WERI-Rb-1 (cell line): ENCODE data around the gene COG2.

Experiments used
- DNase-seq: peaks from one replicate; pipeline ENCODE4 v3.0.0-alpha.2; 2020
- H3K27ac ChIP-seq: fragments of 250-450 bp; sonication (Bioruptor Pico); 2 replicates; pipeline ENCODE4 v1.5.1; 2020; ENCODE audit warnings: mild to moderate bottlenecking, moderate library complexity
- H3K27me3 ChIP-seq: fragments of 250-450 bp; sonication (Bioruptor Pico); 2 replicates; pipeline ENCODE4 v1.5.1; 2021; ENCODE audit warnings: mild to moderate bottlenecking, low read depth, moderate library complexity; ENCODE audit not compliant: insufficient read depth, severe bottlenecking
- H3K36me3 ChIP-seq: fragments of 250-450 bp; sonication (Bioruptor Pico); 2 replicates; pipeline ENCODE4 v1.5.1; 2020; ENCODE audit warnings: mild to moderate bottlenecking, moderate library complexity
- H3K4me3 ChIP-seq: 2 replicates; pipeline ENCODE4 v1.5.1; 2011; ENCODE audit warnings: low read depth, mild to moderate bottlenecking, control low read depth, low read length
- H3K9me3 ChIP-seq: fragments of 250-450 bp; sonication (Bioruptor Pico); 2 replicates; pipeline ENCODE4 v1.5.1; 2021; ENCODE audit warnings: mild to moderate bottlenecking, moderate library complexity; ENCODE audit not compliant: severe bottlenecking
- CTCF ChIP-seq: IDR thresholded peaks from 2 replicates; pipeline ENCODE4 v1.5.1; 2011; ENCODE audit warnings: low read depth, mild to moderate bottlenecking, control low read depth, inconsistent platforms, low read length

The COG2 gene

GRCh38 chr1:230680300-230681025, 38.2 kb downstream of the COG2 start:
- no peak for TF ChIP-seq CTCF
- Histone ChIP-seq H3K27me3 (no peaks in the 10 kb centered on the region), H3K9me3 (peaks cover 3% of the 10 kb centered on the region), H3K4me3 (no peak overlapping the region), H3K27ac (no peak overlapping the region), H3K36me3 (peaks cover 75% of the 10 kb centered on the region)
- DNase-seq = no peak

DNA sequence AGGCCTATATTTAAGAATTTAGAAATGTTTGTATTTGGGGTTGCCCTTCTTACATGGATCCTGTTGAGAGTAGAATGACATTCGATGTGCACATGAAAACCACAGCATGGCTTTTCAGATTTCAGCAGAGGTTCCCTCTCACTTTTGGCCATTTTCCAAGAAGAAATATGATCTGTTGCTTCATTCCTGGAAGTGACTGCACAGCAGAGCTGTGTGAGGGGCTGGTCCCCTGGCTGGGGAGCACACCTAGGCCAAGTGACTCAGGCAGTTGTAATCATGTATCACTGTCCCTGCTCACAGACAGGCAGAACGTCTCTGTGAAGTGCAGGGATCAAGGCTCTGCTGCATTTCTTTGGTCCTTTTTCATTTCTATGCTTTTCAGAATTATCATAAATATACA, 39.3 kb downstream of the COG2 start:
- Histone ChIP-seq H3K9me3 (peaks cover 3% of the 10 kb centered on the region), H3K36me3 (peaks cover 74% of the 10 kb centered on the region), H3K27me3 (no peaks in the 10 kb centered on the region), H3K27ac (no peak overlapping the region), H3K4me3 (no peak overlapping the region)
- no peak for DNase-seq
- TF ChIP-seq CTCF = no peak

- no peak overlapping the region for H3K4me3 ChIP-seq
- H3K36me3 ChIP-seq = peaks cover 77% of the 10 kb centered on the region
- TF ChIP-seq CTCF = no peak
- no peaks in the 10 kb centered on the region for H3K27me3 ChIP-seq
- H3K27ac ChIP-seq = no peak overlapping the region
- no peak for DNase-seq
- H3K9me3 ChIP-seq = no peaks in the 10 kb centered on the region
Measured at GRCh38 chr1:230682274-230682673, 40.0 kb downstream of the COG2 start.

- Histone ChIP-seq H3K27ac (no peak overlapping the region), H3K9me3 (no peaks in the 10 kb centered on the region), H3K4me3 (no peak overlapping the region), H3K36me3 (peaks cover 84% of the 10 kb centered on the region), H3K27me3 (no peaks in the 10 kb centered on the region)
- TF ChIP-seq CTCF = no peak
- no peak for DNase-seq
Measured at GRCh38 chr1:230682882-230683610, 40.8 kb downstream of the COG2 start.

DNA sequence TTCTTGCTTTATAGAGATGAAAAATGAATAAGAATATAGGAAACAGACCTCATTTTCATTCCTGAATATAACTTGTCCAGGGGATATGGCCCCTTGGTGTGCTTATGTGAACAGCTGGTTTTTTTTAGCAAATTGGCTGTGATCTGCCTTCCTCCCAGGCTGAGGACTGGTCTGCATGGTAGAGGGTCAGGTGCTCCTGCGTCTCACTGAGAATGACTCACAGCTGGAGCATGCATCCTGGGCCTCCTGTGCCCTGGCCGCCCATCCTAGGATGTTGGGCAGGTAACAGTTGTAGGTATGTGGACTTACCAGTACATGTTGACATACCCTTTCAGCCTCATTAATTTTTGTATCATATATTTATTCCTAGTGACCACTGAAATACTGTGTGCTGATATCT, 41.9 kb downstream of the COG2 start:
- Histone ChIP-seq H3K4me3 (no peak overlapping the region), H3K9me3 (no peaks in the 10 kb centered on the region), H3K36me3 (peaks cover 86% of the 10 kb centered on the region), H3K27ac (no peak overlapping the region), H3K27me3 (no peaks in the 10 kb centered on the region)
- no peak for TF ChIP-seq CTCF
- DNase-seq = no peak
